GM23248 (cell line): Measurements from ENCODE around the gene PLXDC1.

ENCODE experiments used
- EZH2 ChIP-seq: fragments of 200-600 bp; sonication (generic); IDR thresholded peaks from 2 replicates; pipeline ENCODE4 v1.6.1; 2018; ENCODE audit warnings: antibody characterized with exemption, mild to moderate bottlenecking; ENCODE audit not compliant: insufficient read depth, poor library complexity, severe bottlenecking
- EZH2phosphoT487 ChIP-seq: fragments of 200-600 bp; sonication (generic); IDR thresholded peaks from 2 replicates; pipeline ENCODE4 v1.6.1; 2018; ENCODE audit warnings: antibody characterized with exemption, moderate library complexity, mild to moderate bottlenecking, low read depth; ENCODE audit not compliant: insufficient read depth

- TF ChIP-seq EZH2 = no peak
- TF ChIP-seq EZH2phosphoT487 = no peak
Observed at GRCh38 chr17:39026980-39027451, 124.4 kb downstream of the PLXDC1 start.
